ENCODE results near the gene CAPN5.

CAPN5 gene

DNA sequence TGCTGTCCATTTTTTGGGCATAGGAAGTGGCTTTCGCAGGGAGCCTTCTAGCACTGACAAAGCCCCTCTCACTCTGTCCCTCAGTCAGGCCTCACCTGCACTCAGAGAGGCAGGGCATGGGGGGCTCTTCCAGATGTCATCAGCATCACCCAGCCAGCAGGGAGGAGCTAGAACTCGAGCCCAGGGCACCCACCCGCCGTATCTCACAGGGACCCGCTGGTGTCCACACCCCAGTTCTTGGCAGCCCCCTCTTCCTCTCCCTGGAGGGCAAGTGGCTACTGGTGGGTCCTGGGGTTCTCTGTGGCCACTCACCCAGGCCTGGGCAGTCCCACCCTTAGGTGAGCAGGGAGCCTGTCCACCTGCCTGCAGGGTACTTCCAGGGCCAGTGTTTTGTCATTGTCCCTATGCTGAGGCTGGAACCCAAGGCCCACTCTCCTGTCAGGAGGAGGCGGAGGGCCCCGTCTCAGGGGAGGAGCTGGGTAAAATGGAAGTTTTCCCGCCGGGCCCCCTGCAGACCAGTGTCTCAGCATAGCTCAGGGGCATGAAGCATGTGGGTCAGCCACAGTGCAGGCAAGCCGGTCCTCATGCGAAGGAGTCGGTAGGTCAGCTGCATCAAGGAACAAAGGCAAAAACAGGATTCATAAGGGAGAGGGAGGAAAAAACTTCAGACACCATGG, 83.1 kb downstream of the CAPN5 start:
- peaks cover 31 to 47% of the 10 kb centered on the region in 2 donors for H3K4me1 Mint-ChIP-seq (ENCODE audit: low read depth in 2 of 2)
- DNase-seq (no peak), ATAC-seq (replicated peaks) (no peak)
- H3K27me3 Mint-ChIP-seq: no peaks in the 10 kb centered on the region
- H3K4me3 Mint-ChIP-seq: no peak overlapping the region
- no peak overlapping the region for H3K27ac Mint-ChIP-seq
- H3K36me3 Mint-ChIP-seq (ENCODE audit: insufficient read depth): peaks cover 17% of the 10 kb centered on the region
- H3K9me3 Mint-ChIP-seq: no peaks in the 10 kb centered on the region

DNA sequence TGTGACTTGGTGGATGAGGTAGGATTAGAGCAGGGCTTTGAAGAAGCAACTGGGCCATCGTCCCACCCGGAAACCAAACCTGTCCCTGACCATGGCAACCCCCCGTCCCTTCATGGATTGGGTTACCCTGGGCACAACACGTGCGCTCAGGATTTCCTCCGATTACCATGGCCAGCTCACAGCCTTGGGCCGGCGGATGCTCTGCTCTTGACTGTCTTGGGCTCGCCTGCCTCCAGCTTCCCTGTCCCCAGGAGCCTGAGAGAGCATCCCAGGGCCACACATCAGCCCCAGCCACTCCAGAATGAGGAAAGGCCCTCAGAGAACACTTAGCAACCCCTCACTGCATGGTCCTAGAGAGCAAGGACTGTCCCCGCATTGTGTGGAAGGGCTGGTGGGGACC, 84.1 kb downstream of the CAPN5 start:
- DNase-seq (no peak), ATAC-seq (replicated peaks) (no peak)
- Mint-ChIP-seq H3K9me3 (no peaks in the 10 kb centered on the region), H3K4me3 (no peak overlapping the region), H3K36me3 (ENCODE audit: insufficient read depth) (peaks cover 17% of the 10 kb centered on the region), H3K27me3 (no peaks in the 10 kb centered on the region), H3K4me1 (ENCODE audit: low read depth in 2 of 2) (peaks cover 35 to 54% of the 10 kb centered on the region in 2 donors), H3K27ac (peak overlapping the region; percentile 85 to 87)

DNA sequence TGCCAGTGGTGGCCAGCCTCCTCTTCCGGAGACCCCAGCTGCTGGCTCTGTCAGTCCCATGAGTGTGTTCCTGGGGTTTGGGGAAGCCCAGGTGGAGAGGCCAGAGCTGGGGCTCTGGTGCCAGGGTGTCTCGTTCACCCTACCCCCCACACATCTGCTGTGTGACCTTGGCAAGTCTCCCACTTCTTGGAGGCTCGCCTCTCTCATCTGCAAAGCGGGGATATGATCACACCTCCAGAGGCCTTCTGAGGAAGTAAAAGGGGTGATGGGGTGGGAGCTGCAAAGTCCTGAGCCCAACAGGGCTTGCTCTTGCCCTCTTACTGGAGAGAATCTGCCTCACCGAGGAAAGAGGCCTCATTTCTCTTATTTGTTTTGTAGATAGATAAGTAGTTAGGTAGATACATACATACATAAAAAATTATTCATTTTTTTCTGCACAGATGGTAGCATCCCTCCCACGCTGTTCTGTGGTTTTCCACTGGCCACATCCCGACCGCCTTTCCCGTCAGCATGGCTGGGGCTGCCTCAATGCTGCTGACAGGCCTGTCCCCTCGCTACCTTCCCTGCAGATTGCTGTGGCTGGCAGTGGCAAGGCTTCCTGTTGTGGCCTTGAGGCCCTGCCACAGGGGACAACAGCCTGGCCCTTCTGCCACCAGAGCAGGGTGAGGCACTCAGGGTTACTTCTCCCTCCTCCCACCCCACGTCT, 85.2 kb downstream of the CAPN5 start:
- Mint-ChIP-seq H3K9me3 (no peaks in the 10 kb centered on the region), H3K27ac (peak overlapping the region; percentile 85 to 87), H3K36me3 (ENCODE audit: insufficient read depth) (peaks cover 17% of the 10 kb centered on the region), H3K27me3 (no peaks in the 10 kb centered on the region), H3K4me1 (ENCODE audit: low read depth in 2 of 2) (peaks cover 35 to 55% of the 10 kb centered on the region in 2 donors), H3K4me3 (peak overlapping the region; percentile 60 to 75)
- DNase-seq: peak; percentile 41 to 47 (median 42)
- peak; percentile 68 for ATAC-seq (replicated peaks)

DNA sequence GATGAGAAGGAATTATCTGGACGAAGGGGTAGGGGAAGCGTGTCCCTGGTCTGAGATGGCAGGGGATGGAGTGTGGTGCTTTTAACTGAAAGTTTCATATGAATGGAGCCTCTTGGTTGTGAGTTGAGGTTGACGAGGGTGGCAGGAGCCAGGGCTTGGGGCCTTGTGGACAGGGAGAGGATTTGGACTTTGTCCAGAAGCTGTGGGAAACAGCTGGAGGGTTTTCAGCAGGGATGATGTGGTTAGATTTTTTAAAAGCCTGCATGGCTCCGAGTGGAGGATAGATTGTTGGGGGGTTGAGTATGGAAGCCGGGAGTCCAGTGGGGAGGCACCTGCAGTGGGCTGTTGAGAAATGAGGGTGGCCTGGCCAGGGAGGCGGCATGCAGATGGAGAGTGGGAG, 86.1 kb downstream of the CAPN5 start:
- Mint-ChIP-seq H3K27ac (peak overlapping the region; percentile 85 to 87), H3K27me3 (no peaks in the 10 kb centered on the region), H3K4me1 (ENCODE audit: low read depth in 2 of 2) (peaks cover 35 to 55% of the 10 kb centered on the region in 2 donors), H3K9me3 (no peaks in the 10 kb centered on the region), H3K4me3 (peak overlapping the region; percentile 60 to 75), H3K36me3 (ENCODE audit: insufficient read depth) (peaks cover 17% of the 10 kb centered on the region)
- DNase-seq (no peak), ATAC-seq (replicated peaks) (no peak)

DNA sequence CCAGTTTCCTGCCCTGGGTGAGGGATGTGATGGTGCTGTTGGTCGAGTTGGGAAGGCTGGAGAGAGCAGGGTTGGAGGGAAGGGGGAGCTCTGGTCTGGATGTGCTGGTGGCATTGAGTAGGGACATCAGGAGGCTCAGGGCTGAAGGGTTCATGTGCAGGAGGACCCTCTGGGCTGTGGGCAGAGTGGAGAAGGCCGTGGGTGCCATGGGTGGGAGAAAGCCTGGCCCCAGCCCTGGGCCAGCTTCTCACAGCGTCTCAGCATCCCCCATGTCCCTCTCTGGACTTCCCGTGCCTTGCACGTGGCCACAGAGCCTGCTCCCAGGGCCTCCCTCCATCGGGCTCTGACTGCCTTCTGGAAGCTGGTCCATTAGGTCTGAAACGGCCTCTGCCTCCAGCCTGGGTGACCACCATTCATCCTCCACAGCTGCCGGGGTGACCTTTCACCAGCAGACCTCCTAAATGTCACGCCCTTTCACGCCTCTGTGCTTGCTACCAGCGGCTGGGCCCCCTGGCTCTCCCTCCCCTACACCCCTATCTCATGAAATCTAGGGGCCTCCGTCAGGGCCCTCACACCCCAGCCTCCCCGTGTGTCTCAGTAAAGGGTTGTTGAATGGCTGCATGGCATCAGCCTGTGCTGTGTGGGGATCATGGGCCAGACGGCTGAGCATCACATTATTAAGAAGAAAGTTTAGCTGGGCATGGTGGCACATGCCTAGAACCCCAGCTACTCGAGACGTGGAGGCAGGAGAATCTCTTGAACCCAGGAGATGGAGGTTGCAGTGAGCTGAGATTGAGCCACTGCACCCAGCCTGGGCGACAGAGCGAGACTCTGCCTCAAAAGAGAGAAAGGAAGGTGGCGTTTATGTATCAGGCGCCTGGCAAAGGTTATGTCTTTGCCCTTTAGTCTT, 86.8 kb downstream of the CAPN5 start:
- DNase-seq (no peak), ATAC-seq (replicated peaks) (no peak)
- Mint-ChIP-seq H3K27me3 (peaks cover 0 to 2% of the 10 kb centered on the region in 2 donors), H3K36me3 (ENCODE audit: insufficient read depth) (peaks cover 14% of the 10 kb centered on the region), H3K9me3 (no peaks in the 10 kb centered on the region), H3K4me1 (ENCODE audit: low read depth in 2 of 2) (peaks cover 29 to 49% of the 10 kb centered on the region in 2 donors), H3K27ac (peak overlapping the region; percentile 85 to 87), H3K4me3 (peak overlapping the region; percentile 60 to 75)

DNA sequence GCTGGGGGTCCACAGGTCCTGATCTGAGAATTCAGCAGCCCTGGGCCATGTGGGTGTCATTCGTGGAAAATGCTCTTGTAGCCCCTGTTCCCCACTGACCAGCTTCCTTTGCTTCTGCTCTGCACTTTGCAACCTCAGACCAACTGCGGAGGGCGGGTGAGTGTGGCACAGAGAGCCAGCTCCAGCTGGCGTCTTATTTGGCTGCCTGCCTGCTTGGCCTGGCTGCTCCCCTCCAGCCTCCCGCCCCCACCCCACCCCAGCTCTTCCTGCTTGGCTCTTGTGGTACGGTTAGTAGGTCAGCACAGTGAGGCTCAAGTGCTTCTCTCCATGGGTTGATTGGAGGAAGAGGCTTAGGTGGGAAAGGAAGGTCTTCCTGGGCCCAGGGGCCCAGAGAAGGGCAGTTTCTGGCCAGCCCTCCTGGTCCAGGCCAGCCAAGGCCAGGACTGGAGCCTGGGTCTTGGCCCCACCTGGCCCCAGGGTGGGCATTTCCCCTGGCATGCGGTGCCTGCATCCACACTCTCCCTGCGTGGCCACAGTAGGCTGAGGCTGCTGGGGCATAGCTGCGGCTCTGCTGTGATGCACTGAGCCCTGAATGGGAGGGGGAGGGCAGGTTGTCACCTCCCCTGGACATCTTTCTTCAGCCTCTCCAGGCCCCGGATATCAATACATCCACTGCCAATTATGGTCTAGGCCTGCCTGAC, 87.8 kb downstream of the CAPN5 start:
- DNase-seq (no peak), ATAC-seq (replicated peaks) (peak; percentile 25)
- Mint-ChIP-seq H3K36me3 (ENCODE audit: insufficient read depth) (peaks cover 14% of the 10 kb centered on the region), H3K4me3 (peak overlapping the region; percentile 37 to 75), H3K4me1 (ENCODE audit: low read depth in 2 of 2) (peaks cover 29 to 45% of the 10 kb centered on the region in 2 donors), H3K27me3 (peaks cover 0 to 8% of the 10 kb centered on the region in 2 donors), H3K9me3 (no peaks in the 10 kb centered on the region), H3K27ac (peak overlapping the region; percentile 26 to 77)

DNA sequence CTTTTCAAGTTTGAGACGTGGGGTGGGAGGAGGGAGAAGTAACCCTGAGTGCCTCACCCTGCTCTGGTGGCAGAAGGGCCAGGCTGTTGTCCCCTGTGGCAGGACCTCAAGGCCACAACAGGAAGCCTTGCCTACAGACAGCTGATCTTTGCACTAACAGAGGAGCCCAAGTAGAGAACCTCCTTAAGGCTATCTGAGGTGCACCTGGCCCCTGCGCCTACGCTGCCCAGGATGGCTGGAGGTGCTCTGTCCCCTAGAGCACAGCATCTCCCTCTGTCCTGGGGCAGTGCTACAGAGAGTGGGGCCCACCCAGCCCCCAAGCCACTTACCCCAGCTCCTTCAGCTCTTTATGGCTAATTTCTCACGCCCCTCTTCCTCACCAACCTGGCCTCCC, 88.3 kb downstream of the CAPN5 start:
- H3K4me3 Mint-ChIP-seq: peak overlapping the region in 1 of 2 donors; percentile 29
- H3K27ac Mint-ChIP-seq: peak overlapping the region; percentile 26 to 77
- DNase-seq (no peak), ATAC-seq (replicated peaks) (peak; percentile 20)
- H3K27me3 Mint-ChIP-seq: peaks cover 0 to 8% of the 10 kb centered on the region in 2 donors
- peaks cover 14% of the 10 kb centered on the region for H3K36me3 Mint-ChIP-seq (ENCODE audit: insufficient read depth)
- H3K4me1 Mint-ChIP-seq (ENCODE audit: low read depth in 2 of 2): peaks cover 29 to 45% of the 10 kb centered on the region in 2 donors
- H3K9me3 Mint-ChIP-seq: no peaks in the 10 kb centered on the region

DNA sequence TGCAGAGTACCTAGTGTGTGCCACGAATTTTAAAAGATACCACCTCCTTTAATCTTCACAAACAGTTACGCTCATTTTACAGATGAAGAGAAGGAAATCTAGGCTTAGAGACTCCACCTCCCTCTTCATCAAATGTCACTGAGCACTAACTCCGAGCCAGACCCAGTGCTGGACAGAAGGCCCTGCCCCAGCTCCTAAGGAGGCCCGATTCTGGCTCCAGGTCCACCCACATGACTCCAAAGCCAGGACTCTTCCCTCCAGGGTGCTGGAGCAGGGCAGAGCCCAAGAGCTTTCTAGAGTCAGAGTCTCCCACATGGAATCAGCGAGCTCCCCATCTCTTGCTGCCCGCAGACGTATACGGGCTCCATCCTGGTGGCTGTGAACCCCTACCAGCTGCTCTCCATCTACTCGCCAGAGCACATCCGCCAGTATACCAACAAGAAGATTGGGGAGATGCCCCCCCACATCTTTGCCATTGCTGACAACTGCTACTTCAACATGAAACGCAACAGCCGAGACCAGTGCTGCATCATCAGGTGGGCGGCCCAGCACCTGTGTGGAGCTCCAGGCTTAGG, 88.9 kb downstream of the CAPN5 start:
- no peak overlapping the region for H3K27ac Mint-ChIP-seq
- no peaks in the 10 kb centered on the region for H3K9me3 Mint-ChIP-seq
- peaks cover 14% of the 10 kb centered on the region for H3K36me3 Mint-ChIP-seq (ENCODE audit: insufficient read depth)
- H3K4me3 Mint-ChIP-seq: peak overlapping the region in 1 of 2 donors; percentile 29
- H3K27me3 Mint-ChIP-seq: peaks cover 0 to 8% of the 10 kb centered on the region in 2 donors
- DNase-seq: no peak
- peaks cover 29 to 45% of the 10 kb centered on the region in 2 donors for H3K4me1 Mint-ChIP-seq (ENCODE audit: low read depth in 2 of 2)
- ATAC-seq (replicated peaks): no peak

DNA sequence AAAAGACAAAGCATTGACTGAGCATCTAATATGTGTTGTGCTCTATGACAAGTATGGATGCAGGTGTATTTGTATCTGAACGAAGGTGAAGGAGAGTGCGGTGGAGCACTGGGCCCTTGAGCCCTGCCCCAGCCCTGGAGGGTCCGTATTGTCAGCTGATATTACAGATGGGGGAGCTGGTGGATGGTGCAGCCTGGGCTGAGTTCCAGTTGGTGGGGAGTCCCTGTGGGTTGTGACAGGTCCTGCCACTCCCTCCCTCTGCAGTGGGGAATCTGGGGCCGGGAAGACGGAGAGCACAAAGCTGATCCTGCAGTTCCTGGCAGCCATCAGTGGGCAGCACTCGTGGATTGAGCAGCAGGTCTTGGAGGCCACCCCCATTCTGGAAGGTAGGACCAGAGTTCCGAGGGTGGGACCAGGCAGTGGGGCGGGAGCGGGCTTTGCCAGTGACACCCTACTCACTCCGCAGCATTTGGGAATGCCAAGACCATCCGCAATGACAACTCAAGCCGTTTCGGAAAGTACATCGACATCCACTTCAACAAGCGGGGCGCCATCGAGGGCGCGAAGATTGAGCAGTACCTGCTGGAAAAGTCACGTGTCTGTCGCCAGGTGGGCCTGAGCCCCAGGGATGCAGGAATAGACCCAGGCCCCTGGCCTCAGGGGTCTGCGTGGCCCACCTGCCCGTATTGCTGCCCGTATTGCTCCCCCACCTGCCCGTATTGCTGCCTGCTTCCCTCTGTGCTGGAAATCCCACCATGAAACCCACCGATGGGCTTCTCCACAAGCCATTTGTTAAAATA, 89.8 kb downstream of the CAPN5 start:
- no peak overlapping the region for H3K27ac Mint-ChIP-seq
- H3K9me3 Mint-ChIP-seq: no peaks in the 10 kb centered on the region
- no peak overlapping the region for H3K4me3 Mint-ChIP-seq
- peaks cover 25 to 39% of the 10 kb centered on the region in 2 donors for H3K4me1 Mint-ChIP-seq (ENCODE audit: low read depth in 2 of 2)
- no peak for ATAC-seq (replicated peaks)
- DNase-seq: no peak
- peaks cover 0 to 8% of the 10 kb centered on the region in 2 donors for H3K27me3 Mint-ChIP-seq
- peaks cover 14% of the 10 kb centered on the region for H3K36me3 Mint-ChIP-seq (ENCODE audit: insufficient read depth)

DNA sequence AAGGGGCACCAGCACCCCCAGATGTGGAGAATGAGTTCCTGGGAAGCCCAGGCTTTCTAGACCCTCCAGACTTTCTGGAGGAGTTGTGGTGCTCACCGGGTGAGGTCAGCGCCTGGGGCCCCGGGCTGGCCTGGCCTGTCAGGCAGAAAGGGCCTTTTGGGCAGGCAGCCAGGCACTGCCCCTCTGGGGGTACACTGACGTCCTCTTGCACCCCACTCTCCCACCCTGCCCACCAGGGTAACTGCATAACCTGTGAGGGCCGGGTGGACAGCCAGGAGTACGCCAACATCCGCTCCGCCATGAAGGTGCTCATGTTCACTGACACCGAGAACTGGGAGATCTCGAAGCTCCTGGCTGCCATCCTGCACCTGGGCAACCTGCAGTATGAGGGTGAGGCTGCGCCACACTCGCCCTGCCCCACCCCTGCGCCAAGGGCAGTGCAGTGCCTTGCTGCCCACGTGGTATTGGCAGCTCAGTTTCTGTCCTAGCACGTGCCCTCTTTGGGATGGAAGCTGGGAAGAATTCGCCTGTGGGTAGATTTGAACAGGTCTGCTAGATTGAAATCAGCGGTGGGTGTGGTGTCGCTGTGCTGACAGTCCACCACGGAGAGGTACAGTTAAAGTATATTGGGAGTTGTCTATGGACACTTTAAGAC, 91.4 kb downstream of the CAPN5 start:
- Mint-ChIP-seq H3K4me1 (ENCODE audit: low read depth in 2 of 2) (peaks cover 10 to 24% of the 10 kb centered on the region in 2 donors), H3K4me3 (no peak overlapping the region), H3K9me3 (no peaks in the 10 kb centered on the region), H3K36me3 (ENCODE audit: insufficient read depth) (peaks cover 2% of the 10 kb centered on the region), H3K27ac (peak overlapping the region in 1 of 2 donors; percentile 12), H3K27me3 (peaks cover 0 to 8% of the 10 kb centered on the region in 2 donors)
- DNase-seq: no peak
- no peak for ATAC-seq (replicated peaks)

DNA sequence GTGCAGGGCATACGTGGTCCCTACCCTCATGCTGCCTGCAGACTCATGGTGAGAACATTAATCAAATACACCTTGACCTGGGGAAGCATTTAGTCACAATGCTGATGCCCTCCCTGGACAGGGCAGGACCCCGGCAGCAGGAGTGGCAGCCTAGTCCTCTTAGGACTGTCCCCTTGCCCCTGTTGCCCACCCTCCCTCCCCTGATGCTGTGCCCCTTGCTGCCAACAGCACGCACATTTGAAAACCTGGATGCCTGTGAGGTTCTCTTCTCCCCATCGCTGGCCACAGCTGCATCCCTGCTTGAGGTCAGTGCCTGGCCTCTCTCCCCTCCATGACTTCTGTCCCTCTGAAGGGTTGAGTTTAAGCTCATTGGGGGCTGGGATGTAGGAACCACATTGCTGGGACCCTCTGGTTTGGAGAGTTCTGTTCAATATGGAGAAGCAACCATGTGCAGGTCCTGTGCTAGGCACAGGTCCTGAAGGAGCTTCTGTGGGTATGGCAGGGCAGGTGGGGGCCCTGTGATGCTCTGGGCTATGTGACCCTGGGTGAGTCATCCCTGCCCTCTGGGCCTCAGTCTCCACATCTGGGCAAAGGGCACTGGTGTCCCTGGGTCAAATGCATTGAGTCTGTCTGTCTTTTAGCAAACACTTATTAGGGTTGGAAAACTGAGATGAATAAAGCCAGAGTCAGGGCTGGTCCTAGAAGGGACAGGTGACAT, 92.6 kb downstream of the CAPN5 start:
- peaks cover 0 to 8% of the 10 kb centered on the region in 2 donors for H3K27me3 Mint-ChIP-seq
- H3K36me3 Mint-ChIP-seq (ENCODE audit: insufficient read depth): no peaks in the 10 kb centered on the region
- no peak for ATAC-seq (replicated peaks)
- H3K4me3 Mint-ChIP-seq: no peak overlapping the region
- no peak for DNase-seq
- H3K4me1 Mint-ChIP-seq (ENCODE audit: low read depth in 2 of 2): peaks cover 4 to 13% of the 10 kb centered on the region in 2 donors
- H3K27ac Mint-ChIP-seq: no peak overlapping the region
- H3K9me3 Mint-ChIP-seq: no peaks in the 10 kb centered on the region

Data from effector memory CD8-positive, alpha-beta T cell (primary cell).